HepG2 (cell line): Measurements from ENCODE around the gene UCK2. TPM values are rescaled to one million over a fixed set of nuclear protein-coding genes. Genes with fewer than 3 reads are reported as not detected.

Source experiments
- ARNT2 ChIP-seq: sonication (generic); formaldehyde crosslinking; IDR thresholded peaks from 2 replicates; pipeline ENCODE4 v1.8.0; 2022; ENCODE audit warnings: mild to moderate bottlenecking, low read depth, missing genetic modification reagents, moderate library complexity
- GATAD1 ChIP-seq: IDR thresholded peaks from 2 replicates; pipeline ENCODE4 v1.6.1; 2016; ENCODE audit warnings: missing genetic modification reagents, missing compliant biosample characterization
- IKZF4 ChIP-seq: sonication (generic); formaldehyde crosslinking; IDR thresholded peaks from 2 replicates; pipeline ENCODE4 v1.5.1; 2020; ENCODE audit warnings: borderline replicate concordance, mild to moderate bottlenecking, low read depth, missing genetic modification reagents; ENCODE audit errors: not compliant biosample characterization
- MED8 ChIP-seq: sonication (generic); formaldehyde crosslinking; IDR thresholded peaks from 2 replicates; pipeline ENCODE4 v1.8.1; 2023; ENCODE audit warnings: mild to moderate bottlenecking, missing genetic modification reagents; ENCODE audit not compliant: insufficient replicate concordance
- NFATC3 ChIP-seq: sonication (generic); formaldehyde crosslinking; IDR thresholded peaks from 2 replicates; pipeline ENCODE4 v1.5.1; 2020; ENCODE audit warnings: mild to moderate bottlenecking, missing genetic modification reagents
- NFIB ChIP-seq: sonication (generic); formaldehyde crosslinking; IDR thresholded peaks from 2 replicates; pipeline ENCODE4 v1.9.0; 2021; ENCODE audit warnings: missing genetic modification reagents, mild to moderate bottlenecking, borderline replicate concordance
- ZC3H13 ChIP-seq: sonication (generic); formaldehyde crosslinking; IDR thresholded peaks from 2 replicates; pipeline ENCODE4 v1.8.1; 2023; ENCODE audit warnings: mild to moderate bottlenecking, missing genetic modification reagents, moderate library complexity
- ZNF296 ChIP-seq: sonication (generic); formaldehyde crosslinking; conservative IDR thresholded peaks from 2 replicates; pipeline ENCODE4 v1.5.0; 2020; ENCODE audit warnings: mild to moderate bottlenecking, missing genetic modification reagents
- ZNF337 ChIP-seq: sonication (generic); formaldehyde crosslinking; IDR thresholded peaks from 2 replicates; pipeline ENCODE4 v1.5.1; 2020; ENCODE audit warnings: missing genetic modification reagents, low read depth, mild to moderate bottlenecking, borderline replicate concordance
- ZNF546 ChIP-seq: sonication (generic); formaldehyde crosslinking; conservative IDR thresholded peaks from 2 replicates; pipeline ENCODE4 v1.8.1; 2023; ENCODE audit warnings: mild to moderate bottlenecking, missing genetic modification reagents
- ZNF629 ChIP-seq: sonication (generic); formaldehyde crosslinking; conservative IDR thresholded peaks from 2 replicates; pipeline ENCODE4 v1.5.0; 2020; ENCODE audit warnings: missing genetic modification reagents
- ZNF772 ChIP-seq: sonication (generic); formaldehyde crosslinking; IDR thresholded peaks from 2 replicates; pipeline ENCODE4 v1.5.0; 2020; ENCODE audit warnings: mild to moderate bottlenecking, missing genetic modification reagents
- ZNF850 ChIP-seq: sonication (generic); formaldehyde crosslinking; conservative IDR thresholded peaks from 2 replicates; pipeline ENCODE4 v1.9.0; 2021; ENCODE audit warnings: mild to moderate bottlenecking, missing genetic modification reagents
- ZNF891 ChIP-seq: sonication (generic); formaldehyde crosslinking; IDR thresholded peaks from 2 replicates; pipeline ENCODE4 v1.5.0; 2020; ENCODE audit warnings: mild to moderate bottlenecking, missing genetic modification reagents
- polyA plus RNA-seq, 8 experiments: library from polyadenylated mRNA; depleted of rRNA in 3 of 8; stranded (reverse) in 7 of 8; unstranded in 1 of 8; fragments of >200 nt; fragmentation: Illumina TruSeq in 4 of 8; extraction: Trizol in 4 of 8; gene quantifications; 2 replicates each; pipeline versions ENCODE4 v1.2.1 to v1.2.3, GENCODE V29; 2011 to 2016; ENCODE audit warnings: low read depth in 4 of 8, missing spikeins in 1 of 8, mixed read lengths in 1 of 8; ENCODE audit not compliant: insufficient read depth in 1 of 8
- total RNA-seq, 5 experiments: library from RNA; depleted of rRNA; stranded (reverse); fragments of >200 nt; fragmentation: Illumina TruSeq; extraction: Trizol; gene quantifications; 2 replicates each; pipeline ENCODE4 v1.2.3, GENCODE V29; 2016; ENCODE audit warnings: low read depth in 1 of 5
- TF ChIP-seq, protein P1 (sequence below): sonication (generic); formaldehyde crosslinking; IDR thresholded peaks from 2 replicates; pipeline ENCODE4 v1.5.0; 2020; ENCODE audit warnings: mild to moderate bottlenecking, missing genetic modification reagents
- TF ChIP-seq, protein P2 (sequence below): sonication (generic); formaldehyde crosslinking; IDR thresholded peaks from 2 replicates; pipeline ENCODE4 v1.4.0; 2020; ENCODE audit warnings: missing genetic modification reagents
- TF ChIP-seq, protein P3 (sequence below): sonication (generic); formaldehyde crosslinking; IDR thresholded peaks from 2 replicates; pipeline ENCODE4 v1.4.0; 2020; ENCODE audit warnings: low read depth, missing genetic modification reagents
- TF ChIP-seq, protein P4 (sequence below): sonication (generic); formaldehyde crosslinking; IDR thresholded peaks from 2 replicates; pipeline ENCODE4 v1.4.0; 2020; ENCODE audit warnings: missing genetic modification reagents

Gene UCK2
- total and polyA plus RNA-seq, 2 of the 13 experiments (the other 11 are each of a cell fraction or from before 2014, with no cell fraction given) = 64.3 to 78.0 TPM

- TF ChIP-seq, protein P1, sequence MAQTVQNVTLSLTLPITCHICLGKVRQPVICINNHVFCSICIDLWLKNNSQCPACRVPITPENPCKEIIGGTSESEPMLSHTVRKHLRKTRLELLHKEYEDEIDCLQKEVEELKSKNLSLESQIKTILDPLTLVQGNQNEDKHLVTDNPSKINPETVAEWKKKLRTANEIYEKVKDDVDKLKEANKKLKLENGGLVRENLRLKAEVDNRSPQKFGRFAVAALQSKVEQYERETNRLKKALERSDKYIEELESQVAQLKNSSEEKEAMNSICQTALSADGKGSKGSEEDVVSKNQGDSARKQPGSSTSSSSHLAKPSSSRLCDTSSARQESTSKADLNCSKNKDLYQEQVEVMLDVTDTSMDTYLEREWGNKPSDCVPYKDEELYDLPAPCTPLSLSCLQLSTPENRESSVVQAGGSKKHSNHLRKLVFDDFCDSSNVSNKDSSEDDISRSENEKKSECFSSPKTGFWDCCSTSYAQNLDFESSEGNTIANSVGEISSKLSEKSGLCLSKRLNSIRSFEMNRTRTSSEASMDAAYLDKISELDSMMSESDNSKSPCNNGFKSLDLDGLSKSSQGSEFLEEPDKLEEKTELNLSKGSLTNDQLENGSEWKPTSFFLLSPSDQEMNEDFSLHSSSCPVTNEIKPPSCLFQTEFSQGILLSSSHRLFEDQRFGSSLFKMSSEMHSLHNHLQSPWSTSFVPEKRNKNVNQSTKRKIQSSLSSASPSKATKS (CRISPR knock-in tag) = no peak
- TF ChIP-seq ZNF629 (CRISPR knock-in tag) = no peak
- TF ChIP-seq, protein P2, sequence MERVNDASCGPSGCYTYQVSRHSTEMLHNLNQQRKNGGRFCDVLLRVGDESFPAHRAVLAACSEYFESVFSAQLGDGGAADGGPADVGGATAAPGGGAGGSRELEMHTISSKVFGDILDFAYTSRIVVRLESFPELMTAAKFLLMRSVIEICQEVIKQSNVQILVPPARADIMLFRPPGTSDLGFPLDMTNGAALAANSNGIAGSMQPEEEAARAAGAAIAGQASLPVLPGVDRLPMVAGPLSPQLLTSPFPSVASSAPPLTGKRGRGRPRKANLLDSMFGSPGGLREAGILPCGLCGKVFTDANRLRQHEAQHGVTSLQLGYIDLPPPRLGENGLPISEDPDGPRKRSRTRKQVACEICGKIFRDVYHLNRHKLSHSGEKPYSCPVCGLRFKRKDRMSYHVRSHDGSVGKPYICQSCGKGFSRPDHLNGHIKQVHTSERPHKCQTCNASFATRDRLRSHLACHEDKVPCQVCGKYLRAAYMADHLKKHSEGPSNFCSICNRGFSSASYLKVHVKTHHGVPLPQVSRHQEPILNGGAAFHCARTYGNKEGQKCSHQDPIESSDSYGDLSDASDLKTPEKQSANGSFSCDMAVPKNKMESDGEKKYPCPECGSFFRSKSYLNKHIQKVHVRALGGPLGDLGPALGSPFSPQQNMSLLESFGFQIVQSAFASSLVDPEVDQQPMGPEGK (CRISPR knock-in tag) = no peak
- TF ChIP-seq ZNF546 = no peak
- 0 out of 2 replicates have a peak, but pooled peaks have one; percentile 51 for TF ChIP-seq NFATC3 (CRISPR knock-in tag)
- TF ChIP-seq GATAD1 = peak; percentile 62; the same call in 1 of the 2 replicates
- no peak for TF ChIP-seq ZNF891
- TF ChIP-seq IKZF4 (CRISPR knock-in tag) = no peak
- TF ChIP-seq ARNT2 = no peak
- TF ChIP-seq MED8 = no peak
- TF ChIP-seq, protein P3, sequence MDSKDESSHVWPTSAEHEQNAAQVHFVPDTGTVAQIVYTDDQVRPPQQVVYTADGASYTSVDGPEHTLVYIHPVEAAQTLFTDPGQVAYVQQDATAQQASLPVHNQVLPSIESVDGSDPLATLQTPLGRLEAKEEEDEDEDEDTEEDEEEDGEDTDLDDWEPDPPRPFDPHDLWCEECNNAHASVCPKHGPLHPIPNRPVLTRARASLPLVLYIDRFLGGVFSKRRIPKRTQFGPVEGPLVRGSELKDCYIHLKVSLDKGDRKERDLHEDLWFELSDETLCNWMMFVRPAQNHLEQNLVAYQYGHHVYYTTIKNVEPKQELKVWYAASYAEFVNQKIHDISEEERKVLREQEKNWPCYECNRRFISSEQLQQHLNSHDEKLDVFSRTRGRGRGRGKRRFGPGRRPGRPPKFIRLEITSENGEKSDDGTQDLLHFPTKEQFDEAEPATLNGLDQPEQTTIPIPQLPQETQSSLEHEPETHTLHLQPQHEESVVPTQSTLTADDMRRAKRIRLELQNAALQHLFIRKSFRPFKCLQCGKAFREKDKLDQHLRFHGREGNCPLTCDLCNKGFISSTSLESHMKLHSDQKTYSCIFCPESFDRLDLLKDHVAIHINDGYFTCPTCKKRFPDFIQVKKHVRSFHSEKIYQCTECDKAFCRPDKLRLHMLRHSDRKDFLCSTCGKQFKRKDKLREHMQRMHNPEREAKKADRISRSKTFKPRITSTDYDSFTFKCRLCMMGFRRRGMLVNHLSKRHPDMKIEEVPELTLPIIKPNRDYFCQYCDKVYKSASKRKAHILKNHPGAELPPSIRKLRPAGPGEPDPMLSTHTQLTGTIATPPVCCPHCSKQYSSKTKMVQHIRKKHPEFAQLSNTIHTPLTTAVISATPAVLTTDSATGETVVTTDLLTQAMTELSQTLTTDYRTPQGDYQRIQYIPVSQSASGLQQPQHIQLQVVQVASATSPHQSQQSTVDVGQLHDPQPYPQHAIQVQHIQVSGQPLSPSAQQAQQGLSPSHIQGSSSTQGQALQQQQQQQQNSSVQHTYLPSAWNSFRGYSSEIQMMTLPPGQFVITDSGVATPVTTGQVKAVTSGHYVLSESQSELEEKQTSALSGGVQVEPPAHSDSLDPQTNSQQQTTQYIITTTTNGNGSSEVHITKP = no peak
- no peak for TF ChIP-seq ZNF337 (CRISPR knock-in tag)
- TF ChIP-seq, protein P4, sequence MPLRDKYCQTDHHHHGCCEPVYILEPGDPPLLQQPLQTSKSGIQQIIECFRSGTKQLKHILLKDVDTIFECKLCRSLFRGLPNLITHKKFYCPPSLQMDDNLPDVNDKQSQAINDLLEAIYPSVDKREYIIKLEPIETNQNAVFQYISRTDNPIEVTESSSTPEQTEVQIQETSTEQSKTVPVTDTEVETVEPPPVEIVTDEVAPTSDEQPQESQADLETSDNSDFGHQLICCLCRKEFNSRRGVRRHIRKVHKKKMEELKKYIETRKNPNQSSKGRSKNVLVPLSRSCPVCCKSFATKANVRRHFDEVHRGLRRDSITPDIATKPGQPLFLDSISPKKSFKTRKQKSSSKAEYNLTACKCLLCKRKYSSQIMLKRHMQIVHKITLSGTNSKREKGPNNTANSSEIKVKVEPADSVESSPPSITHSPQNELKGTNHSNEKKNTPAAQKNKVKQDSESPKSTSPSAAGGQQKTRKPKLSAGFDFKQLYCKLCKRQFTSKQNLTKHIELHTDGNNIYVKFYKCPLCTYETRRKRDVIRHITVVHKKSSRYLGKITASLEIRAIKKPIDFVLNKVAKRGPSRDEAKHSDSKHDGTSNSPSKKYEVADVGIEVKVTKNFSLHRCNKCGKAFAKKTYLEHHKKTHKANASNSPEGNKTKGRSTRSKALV (CRISPR knock-in tag) = 0 out of 2 replicates have a peak, but pooled peaks have one; percentile 30
- no peak for TF ChIP-seq NFIB
- TF ChIP-seq ZC3H13 = no peak
- no peak for TF ChIP-seq ZNF850 (CRISPR knock-in tag)
- TF ChIP-seq ZNF296 (CRISPR knock-in tag) = no peak
- no peak for TF ChIP-seq ZNF772 (CRISPR knock-in tag)
Measured at GRCh38 chr1:165871311-165872067, 44.1 kb downstream of the UCK2 start (continued).
